ENCODE data around the gene UEVLD.

The UEVLD gene

GRCh38 chr11:18495271-18495670 is 93.3 kb downstream of the UEVLD start:
- no peak for DNase-seq

- no peak for DNase-seq
These were observed 95.2 kb downstream of the UEVLD start for GRCh38 chr11:18493310-18493709.

- DNase-seq, result no peak
These were observed 95.6 kb downstream of the UEVLD start for GRCh38 chr11:18492888-18493287.

GRCh38 chr11:18491924-18492323 is 96.6 kb downstream of the UEVLD start:
- no peak for DNase-seq

GRCh38 chr11:18490736-18491485 is 97.6 kb downstream of the UEVLD start:
- no peak for DNase-seq

GRCh38 chr11:18490319-18490718 is 98.2 kb downstream of the UEVLD start:
- no peak for DNase-seq

GRCh38 chr11:18485913-18486528 is 102.5 kb downstream of the UEVLD start:
- DNase-seq, result no peak
